IMR-90 (cell line): ENCODE results near the gene CA9. TPM values are rescaled to one million over a fixed set of nuclear protein-coding genes. Genes with fewer than 3 reads are reported as not detected.

ENCODE experiments used
- ATAC-seq: fragments of 200-7000 bp; cut with Tn5 transposase; 2 replicates; pipeline ENCODE4 v1.9.1; 2020; ENCODE audit warnings: low read depth, mild to moderate bottlenecking, moderate library complexity
- BruUV-seq: library from RNA; stranded (reverse); fragments of 400-500 nt; replicated peaks from 2 replicates; lab custom pipeline; 2021; lab: Mats Ljungman, UMichigan
- CTCF ChIA-PET: fragments of 300-600 bp; formaldehyde crosslinking; extraction: SDS; loops from one replicate; lab custom pipeline; 2021; ENCODE audit warnings: antibody characterized with exemption; lab: Yijun Ruan, JAX
- POLR2A ChIA-PET: fragments of 300-600 bp; sonication (Branson Sonifier 250); formaldehyde crosslinking; loops from one replicate; lab custom pipeline; 2022; ENCODE audit warnings: antibody characterized with exemption; ENCODE audit not compliant: unreplicated experiment; lab: Charles Lee
- DNase-seq: peaks from one replicate; pipeline ENCODE4 v3.0.0; 2013
- H2AFZ ChIP-seq: replicated peaks from 2 replicates; pipeline ENCODE3; 2013; ENCODE audit warnings: low read length, mild to moderate bottlenecking; ENCODE audit not compliant: poor library complexity
- H2AK5ac ChIP-seq: 2 replicates; pipeline ENCODE4 v1.6.1; 2013; ENCODE audit warnings: low read depth, low read length, inconsistent platforms
- H2AK9ac ChIP-seq: replicated peaks from 2 replicates; pipeline ENCODE3; 2013; ENCODE audit warnings: mild to moderate bottlenecking, low read depth, low read length, moderate library complexity; ENCODE audit not compliant: poor library complexity
- H2BK120ac ChIP-seq: 2 replicates; pipeline ENCODE4 v1.6.1; 2013; ENCODE audit warnings: low read depth, low read length, inconsistent platforms
- H2BK15ac ChIP-seq: 3 replicates; pipeline ENCODE4 v1.6.1; 2013; ENCODE audit warnings: low read depth, low read length, inconsistent platforms
- H2BK20ac ChIP-seq: 2 replicates; pipeline ENCODE4 v1.6.1; 2013; ENCODE audit warnings: low read depth, mild to moderate bottlenecking, inconsistent platforms, low read length, moderate library complexity
- H2BK5ac ChIP-seq: 2 replicates; pipeline ENCODE4 v1.6.1; 2013; ENCODE audit warnings: mild to moderate bottlenecking, low read depth, low read length, inconsistent platforms; ENCODE audit not compliant: poor library complexity, severe bottlenecking
- H3K14ac ChIP-seq: replicated peaks from 2 replicates; pipeline ENCODE4 v1.6.1; 2013; ENCODE audit warnings: low read depth, low read length, inconsistent platforms
- H3K18ac ChIP-seq: 2 replicates; pipeline ENCODE4 v1.6.1; 2013; ENCODE audit warnings: low read depth, low read length, control low read depth
- H3K23ac ChIP-seq: 2 replicates; pipeline ENCODE4 v1.6.1; 2013; ENCODE audit warnings: low read depth, low read length, inconsistent platforms
- H3K27ac ChIP-seq: 2 replicates; pipeline ENCODE4 v1.5.1; 2013; ENCODE audit warnings: mild to moderate bottlenecking, control low read depth, low read length; ENCODE audit not compliant: insufficient read depth
- H3K27me3 ChIP-seq: 2 replicates; pipeline ENCODE4 v1.6.1; 2013; ENCODE audit warnings: low read length; ENCODE audit not compliant: control insufficient read depth, insufficient read depth
- H3K36me3 ChIP-seq: 2 replicates; pipeline ENCODE4 v1.6.1; 2013; ENCODE audit warnings: low read length, mixed read lengths; ENCODE audit not compliant: control insufficient read depth, insufficient read depth
- H3K4ac ChIP-seq: 2 replicates; pipeline ENCODE4 v1.6.1; 2013; ENCODE audit warnings: low read depth, low read length, inconsistent platforms
- H3K4me1 ChIP-seq: 2 replicates; pipeline ENCODE4 v1.6.1; 2013; ENCODE audit warnings: low read length, mixed read lengths; ENCODE audit not compliant: control insufficient read depth, insufficient read depth
- H3K4me2 ChIP-seq: 2 replicates; pipeline ENCODE4 v1.6.1; 2013; ENCODE audit warnings: low read depth, mild to moderate bottlenecking, control low read depth, low read length, moderate library complexity
- H3K4me3 ChIP-seq: 2 replicates; pipeline ENCODE4 v1.5.1; 2013; ENCODE audit warnings: low read depth, mild to moderate bottlenecking, control low read depth, low read length, moderate library complexity; ENCODE audit not compliant: insufficient read depth
- H3K56ac ChIP-seq: 2 replicates; pipeline ENCODE4 v1.6.1; 2013; ENCODE audit warnings: low read length, inconsistent platforms; ENCODE audit not compliant: insufficient read depth; ENCODE audit errors: extremely low read depth
- H3K79me1 ChIP-seq, 2 experiments: 2 replicates each; pipeline ENCODE4 v1.6.1; 2013; ENCODE audit warnings: low read length in 2 of 2, inconsistent platforms in 1 of 2, low read depth in 1 of 2
- H3K9ac ChIP-seq: 2 replicates; pipeline ENCODE4 v1.6.1; 2013; ENCODE audit warnings: low read depth, low read length, control low read depth
- H3K9me1 ChIP-seq: 2 replicates; pipeline ENCODE4 v1.6.1; 2013; ENCODE audit warnings: low read length, inconsistent platforms; ENCODE audit not compliant: insufficient read depth
- H3K9me3 ChIP-seq: 2 replicates; pipeline ENCODE4 v1.6.1; 2013; ENCODE audit warnings: low read length; ENCODE audit not compliant: control insufficient read depth, insufficient read depth
- H4K20me1 ChIP-seq: 2 replicates; pipeline ENCODE4 v1.6.1; 2013; ENCODE audit warnings: low read length, inconsistent platforms; ENCODE audit not compliant: insufficient read depth
- H4K5ac ChIP-seq: 2 replicates; pipeline ENCODE4 v1.6.1; 2013; ENCODE audit warnings: mild to moderate bottlenecking, low read depth, low read length, control low read depth
- H4K8ac ChIP-seq, 2 experiments: 2 replicates each; pipeline ENCODE4 v1.6.1; 2013; ENCODE audit warnings: low read depth in 2 of 2, low read length in 2 of 2, control low read depth in 1 of 2, inconsistent platforms in 1 of 2
- H4K91ac ChIP-seq: 2 replicates; pipeline ENCODE4 v1.6.1; 2013; ENCODE audit warnings: low read depth, low read length, inconsistent platforms; ENCODE audit not compliant: insufficient read depth
- CHD1 ChIP-seq: IDR thresholded peaks from 2 replicates; pipeline ENCODE4 v1.6.1; 2012; ENCODE audit warnings: low read depth, low read length, improper control_type of control experiment
- FOS ChIP-seq: fragments of 150-350 bp; IDR thresholded peaks from 2 replicates; pipeline ENCODE4 v1.6.1; 2016; ENCODE audit warnings: low read depth, low read length
- MAFK ChIP-seq: IDR thresholded peaks from 2 replicates; pipeline ENCODE4 v1.6.1; 2012; ENCODE audit warnings: low read depth, low read length, improper control_type of control experiment
- MXI1 ChIP-seq: IDR thresholded peaks from 2 replicates; pipeline ENCODE4 v1.6.1; 2012; ENCODE audit warnings: low read depth, mild to moderate bottlenecking, low read length, moderate library complexity, borderline replicate concordance
- RFX5 ChIP-seq: IDR thresholded peaks from 2 replicates; pipeline ENCODE4 v1.8.0; 2012; ENCODE audit warnings: low read depth, mild to moderate bottlenecking, low read length, moderate library complexity
- SMC3 ChIP-seq: fragments of 150-350 bp; IDR thresholded peaks from 2 replicates; pipeline ENCODE4 v1.6.1; 2016; ENCODE audit warnings: low read depth, mild to moderate bottlenecking, antibody characterized with exemption, low read length, moderate library complexity
- WGBS, 2 experiments: methylation state at CpG; one replicate each; pipeline versions ENCODE4 v1.1.5 to v1.1.7; 2013; ENCODE audit warnings: missing lambda C conversion rate in 2 of 2; ENCODE audit not compliant: insufficient read length in 1 of 2; ENCODE audit errors: extremely low coverage in 2 of 2; 5-methylcytosine and 5-hydroxymethylcytosine counted together
- dilution Hi-C: fragments of 300-500 bp; cut with HindIII; formaldehyde crosslinking; loops from one replicate; pipeline ENCODE4 v1.14.3; 2018; ENCODE audit warnings: low sequenced_read_pairs; ENCODE audit not compliant: unreplicated experiment
- in situ Hi-C: fragments of 300-500 bp; cut with MboI; formaldehyde crosslinking; loops from 3 replicates; pipeline ENCODE4 v1.14.3; 2019; ENCODE audit warnings: low sequenced_read_pairs, inconsistent platforms, mixed read lengths
- intact Hi-C: fragments of 100-400 bp; cut with micrococcal nuclease; formaldehyde crosslinking; loops from 2 replicates; pipeline ENCODE4 v1.10.0; 2022
- polyA plus RNA-seq, 3 experiments: library from polyadenylated mRNA; depleted of rRNA; stranded (reverse); fragments of >200 nt; gene quantifications; 2 replicates each; pipeline ENCODE4 v1.2.3, GENCODE V29; 2012; ENCODE audit warnings: low replicate concordance in 1 of 3
- total RNA-seq: library from RNA; depleted of rRNA; stranded (reverse); fragments of >200 nt; gene quantifications from 2 replicates; pipeline ENCODE4 v1.2.3, GENCODE V29; 2012
- TF ChIP-seq, protein P1 (sequence below): fragments of 150-350 bp; IDR thresholded peaks from 2 replicates; pipeline ENCODE4 v1.6.1; 2017; ENCODE audit warnings: mild to moderate bottlenecking, antibody characterized with exemption, low read length, low read depth

CA9 gene
- total and polyA plus RNA-seq, 2 of the 4 experiments (the other 2 are of a cell fraction), result 0.54 to 3.9 TPM

DNA sequence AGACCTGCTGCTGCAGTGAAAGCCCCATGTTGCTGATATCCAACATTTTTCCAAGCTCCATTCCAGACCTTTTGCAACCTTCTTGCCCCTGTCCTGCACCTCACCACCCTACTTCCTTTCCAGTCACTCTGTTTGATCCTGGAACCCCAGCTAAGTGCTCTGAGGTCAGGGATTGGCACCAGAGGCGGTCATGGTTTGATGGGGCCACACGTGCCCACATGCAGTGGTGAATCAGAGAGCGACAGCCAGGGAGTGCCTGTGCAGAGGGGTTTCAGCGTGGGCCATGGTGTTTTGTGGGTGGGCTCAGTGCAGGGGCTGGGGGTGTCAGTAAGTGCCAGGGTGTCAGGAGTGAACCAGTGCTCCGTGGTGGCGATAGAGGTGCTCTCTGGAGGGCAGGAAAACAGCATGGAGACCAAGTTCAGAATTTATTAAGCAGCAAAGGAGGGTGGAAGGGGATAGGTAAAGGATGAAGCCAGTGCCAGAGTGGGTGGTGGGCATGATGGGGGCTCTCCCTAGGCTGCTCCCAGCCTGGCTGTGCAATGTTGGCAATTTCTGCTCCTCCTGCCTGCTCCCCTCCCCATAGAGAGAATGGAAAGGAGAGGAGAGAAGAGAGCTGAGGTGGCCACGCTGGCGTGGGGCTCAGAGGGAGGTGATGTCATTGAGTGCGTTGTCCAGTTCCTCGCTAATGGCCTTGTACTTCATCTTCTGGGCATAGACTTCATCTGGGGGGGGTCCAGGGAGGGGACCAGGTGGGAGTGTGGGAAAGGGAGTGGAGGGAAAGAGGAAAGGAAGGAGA, 9.0 kb downstream of the CA9 start:
- dilution Hi-C loops (no loop called here), intact Hi-C loops (loop anchor here (10.0 kb wide), 1 partner anchor 78 kb away; the partner anchor contains the start of gene TESK1), in situ Hi-C loops (no loop called here)
- peak overlapping the region; percentile 61 for H3K23ac ChIP-seq
- H2AK9ac ChIP-seq, result peak overlapping the region; percentile 51
- H3K4me2 ChIP-seq, result no peak overlapping the region; the same call in 1 of the 2 replicates
- no peak overlapping the region for H2AFZ ChIP-seq
- BruUV-seq, result no TSS peak
- no peak overlapping the region for H2AK5ac ChIP-seq
- peaks cover 54% of the 10 kb centered on the region for H3K9me1 ChIP-seq
- H3K9ac ChIP-seq, result no peak overlapping the region; the same call in 1 of the 2 replicates
- H3K4me3 ChIP-seq, result no peak overlapping the region
- TF ChIP-seq RFX5 (no peak), FOS (no peak), MAFK (no peak), MXI1 (no peak), SMC3 (no peak), CHD1 (no peak)
- TF ChIP-seq, protein P1, sequence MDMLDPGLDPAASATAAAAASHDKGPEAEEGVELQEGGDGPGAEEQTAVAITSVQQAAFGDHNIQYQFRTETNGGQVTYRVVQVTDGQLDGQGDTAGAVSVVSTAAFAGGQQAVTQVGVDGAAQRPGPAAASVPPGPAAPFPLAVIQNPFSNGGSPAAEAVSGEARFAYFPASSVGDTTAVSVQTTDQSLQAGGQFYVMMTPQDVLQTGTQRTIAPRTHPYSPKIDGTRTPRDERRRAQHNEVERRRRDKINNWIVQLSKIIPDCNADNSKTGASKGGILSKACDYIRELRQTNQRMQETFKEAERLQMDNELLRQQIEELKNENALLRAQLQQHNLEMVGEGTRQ, result no peak
- H4K8ac ChIP-seq, result peak overlapping the region in 1 of 2 experiments; percentile 15; a peak in 1 of 4 replicates
- peaks cover 60% of the 10 kb centered on the region for H3K4me1 ChIP-seq
- no peak overlapping the region for H4K91ac ChIP-seq
- peak overlapping the region; percentile 59 for H2BK5ac ChIP-seq
- H4K20me1 ChIP-seq, result peaks cover 78% of the 10 kb centered on the region
- H3K9me3 ChIP-seq, result no peaks in the 10 kb centered on the region
- DNase-seq (no peak), ATAC-seq (no peak)
- H4K5ac ChIP-seq, result no peak overlapping the region; the same call in 1 of the 2 replicates
- H3K27ac ChIP-seq, result peak overlapping the region; percentile 47; the same call in 1 of the 2 replicates
- no peak overlapping the region for H3K18ac ChIP-seq
- H3K36me3 ChIP-seq, result peaks cover 59% of the 10 kb centered on the region
- no peak overlapping the region for H2BK120ac ChIP-seq
- no peak overlapping the region for H3K56ac ChIP-seq
- ChIA-PET CTCF (interaction anchor here (1.4 kb wide), 1 partner anchor 14 kb away, joined by 7 read pairs; no protein-coding TSS in a partner anchor), POLR2A (interaction anchor here (0.6 to 1.6 kb wide), 3 partner anchors 9 to 44 kb away, joined by 3 read pairs; no protein-coding TSS in a partner anchor)
- WGBS, 2 experiments, result 89% methylated on average over 6 of the region's 10 CpGs; no CpG with 5 or more reads in 1 of the 2 experiments
- peaks cover 13 to 76% of the 10 kb centered on the region in 2 experiments for H3K79me1 ChIP-seq
- H3K4ac ChIP-seq, result no peak overlapping the region
- no peaks in the 10 kb centered on the region for H3K27me3 ChIP-seq
- H2BK20ac ChIP-seq, result no peak overlapping the region
- H2BK15ac ChIP-seq, result no peak overlapping the region
- 0 out of 2 replicates have a peak overlapping the region, but pooled peaks have one; percentile 27 for H3K14ac ChIP-seq
